ENCODE results near the gene CNTN4.

DNA sequence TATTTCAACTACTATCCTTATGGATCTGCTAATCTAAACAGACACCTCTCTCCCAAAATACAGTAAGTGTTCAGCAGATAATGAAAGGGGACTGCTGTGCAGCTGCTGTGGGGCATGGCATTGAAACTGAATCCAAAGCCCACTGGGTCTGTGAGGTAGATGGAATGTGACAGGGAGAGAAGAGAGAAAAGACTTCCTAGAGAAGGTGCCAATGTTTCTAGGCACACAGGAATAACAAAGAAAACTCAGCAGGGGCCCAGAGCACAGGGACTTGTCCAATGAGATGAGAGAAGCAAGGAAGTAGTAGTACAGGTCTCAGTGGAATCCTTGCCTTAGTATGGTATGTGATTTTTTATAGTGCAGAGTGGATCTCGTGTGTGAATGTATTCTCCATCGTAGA lies 553.7 kb downstream of the CNTN4 start:
- no peak for TF ChIP-seq POLR2A (IDR thresholded peaks at IDR 0.05)
- TF ChIP-seq, protein P1, sequence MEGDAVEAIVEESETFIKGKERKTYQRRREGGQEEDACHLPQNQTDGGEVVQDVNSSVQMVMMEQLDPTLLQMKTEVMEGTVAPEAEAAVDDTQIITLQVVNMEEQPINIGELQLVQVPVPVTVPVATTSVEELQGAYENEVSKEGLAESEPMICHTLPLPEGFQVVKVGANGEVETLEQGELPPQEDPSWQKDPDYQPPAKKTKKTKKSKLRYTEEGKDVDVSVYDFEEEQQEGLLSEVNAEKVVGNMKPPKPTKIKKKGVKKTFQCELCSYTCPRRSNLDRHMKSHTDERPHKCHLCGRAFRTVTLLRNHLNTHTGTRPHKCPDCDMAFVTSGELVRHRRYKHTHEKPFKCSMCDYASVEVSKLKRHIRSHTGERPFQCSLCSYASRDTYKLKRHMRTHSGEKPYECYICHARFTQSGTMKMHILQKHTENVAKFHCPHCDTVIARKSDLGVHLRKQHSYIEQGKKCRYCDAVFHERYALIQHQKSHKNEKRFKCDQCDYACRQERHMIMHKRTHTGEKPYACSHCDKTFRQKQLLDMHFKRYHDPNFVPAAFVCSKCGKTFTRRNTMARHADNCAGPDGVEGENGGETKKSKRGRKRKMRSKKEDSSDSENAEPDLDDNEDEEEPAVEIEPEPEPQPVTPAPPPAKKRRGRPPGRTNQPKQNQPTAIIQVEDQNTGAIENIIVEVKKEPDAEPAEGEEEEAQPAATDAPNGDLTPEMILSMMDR (IDR thresholded peaks at IDR 0.05) = no peak

Data from ovary (tissue), 3 donors.